DOHH2 (cell line): ENCODE results near the gene LAMB3.

ENCODE experiments used
- H3F3A ChIP-seq: fragments of 200-600 bp; sonication (generic), shearing (Covaris generic); 2 replicates; pipeline ENCODE4 v1.6.0; 2016; ENCODE audit warnings: antibody characterized with exemption, mild to moderate bottlenecking; ENCODE audit not compliant: control insufficient read depth, insufficient read depth
- H3K27ac ChIP-seq: fragments of 200-600 bp; sonication (generic); 2 replicates; pipeline ENCODE4 v1.5.1; 2014; ENCODE audit warnings: low read depth, mild to moderate bottlenecking, low read length, moderate library complexity
- H3K27me3 ChIP-seq: fragments of 200-600 bp; sonication (generic); 2 replicates; pipeline ENCODE4 v1.6.1; 2014; ENCODE audit warnings: mild to moderate bottlenecking, low read length, mixed read lengths; ENCODE audit not compliant: control insufficient read depth
- H3K36me3 ChIP-seq: fragments of 200-600 bp; sonication (generic); 2 replicates; pipeline ENCODE4 v1.6.1; 2014; ENCODE audit warnings: mild to moderate bottlenecking, low read length, moderate library complexity, mixed read lengths; ENCODE audit not compliant: control insufficient read depth
- H3K4me1 ChIP-seq: fragments of 200-600 bp; sonication (generic); 2 replicates; pipeline ENCODE4 v1.6.1; 2014; ENCODE audit warnings: mild to moderate bottlenecking, low read length, mixed read lengths; ENCODE audit not compliant: control insufficient read depth
- H3K4me2 ChIP-seq: fragments of 200-600 bp; sonication (generic); 2 replicates; pipeline ENCODE4 v1.6.0; 2014; ENCODE audit warnings: mild to moderate bottlenecking, low read length, moderate library complexity
- H3K4me3 ChIP-seq: fragments of 200-600 bp; sonication (generic); 2 replicates; pipeline ENCODE4 v1.5.1; 2014; ENCODE audit warnings: mild to moderate bottlenecking, low read length, mixed read lengths
- H3K79me2 ChIP-seq: fragments of 200-600 bp; sonication (generic); 2 replicates; pipeline ENCODE4 v1.6.1; 2014; ENCODE audit warnings: mild to moderate bottlenecking, low read length, mixed read lengths; ENCODE audit not compliant: control insufficient read depth
- H3K9me2 ChIP-seq: fragments of 200-600 bp; sonication (generic); replicated peaks from 2 replicates; pipeline ENCODE4 v1.6.1; 2014; ENCODE audit warnings: mild to moderate bottlenecking, low read length, mixed read lengths; ENCODE audit not compliant: control insufficient read depth
- H3K9me3 ChIP-seq: fragments of 200-600 bp; sonication (generic); 2 replicates; pipeline ENCODE4 v1.6.1; 2014; ENCODE audit warnings: antibody characterized with exemption, low read length, mixed read lengths; ENCODE audit not compliant: control insufficient read depth, insufficient read depth
- H4K20me1 ChIP-seq: fragments of 200-600 bp; sonication (generic); 2 replicates; pipeline ENCODE4 v1.6.0; 2014; ENCODE audit warnings: low read depth, mild to moderate bottlenecking, antibody characterized with exemption, low read length, moderate library complexity; ENCODE audit not compliant: control insufficient read depth, insufficient read depth
- CTCF ChIP-seq: fragments of 200-600 bp; sonication (generic); IDR thresholded peaks from one replicate; pipeline ENCODE4 v1.5.1; 2014; ENCODE audit warnings: antibody characterized with exemption, mild to moderate bottlenecking, low read depth, low read length; ENCODE audit not compliant: poor library complexity, severe bottlenecking
- EZH2phosphoT487 ChIP-seq: fragments of 200-600 bp; sonication (generic); IDR thresholded peaks from 2 replicates; pipeline ENCODE4 v1.6.1; 2017; ENCODE audit warnings: borderline replicate concordance, mild to moderate bottlenecking, antibody characterized with exemption, low read length, moderate library complexity, mixed read lengths

LAMB3 gene

GRCh38 chr1:209587789-209588188, 64.4 kb downstream of the LAMB3 start:
- no peaks in the 10 kb centered on the region for H4K20me1 ChIP-seq
- no peaks in the 10 kb centered on the region for H3K79me2 ChIP-seq
- no peaks in the 10 kb centered on the region for H3K36me3 ChIP-seq
- H3K9me2 ChIP-seq: no peaks in the 10 kb centered on the region
- H3K4me1 ChIP-seq: no peaks in the 10 kb centered on the region
- no peak overlapping the region for H3K4me3 ChIP-seq
- no peaks in the 10 kb centered on the region for H3K9me3 ChIP-seq
- no peak overlapping the region for H3K4me2 ChIP-seq
- H3K27me3 ChIP-seq: no peaks in the 10 kb centered on the region
- H3F3A ChIP-seq: no peaks in the 10 kb centered on the region
- H3K27ac ChIP-seq: no peak overlapping the region
- TF ChIP-seq EZH2phosphoT487 (no peak), CTCF (no peak)

GRCh38 chr1:209586221-209586740, 65.9 kb downstream of the LAMB3 start:
- no peaks in the 10 kb centered on the region for H3K9me3 ChIP-seq
- H3K4me1 ChIP-seq: no peaks in the 10 kb centered on the region
- H3K4me2 ChIP-seq: no peak overlapping the region
- no peaks in the 10 kb centered on the region for H3K9me2 ChIP-seq
- no peaks in the 10 kb centered on the region for H3K36me3 ChIP-seq
- no peaks in the 10 kb centered on the region for H3F3A ChIP-seq
- no peak overlapping the region for H3K27ac ChIP-seq
- H3K79me2 ChIP-seq: no peaks in the 10 kb centered on the region
- peaks cover 3% of the 10 kb centered on the region for H3K27me3 ChIP-seq
- no peak for TF ChIP-seq CTCF
- no peak for TF ChIP-seq EZH2phosphoT487
- H3K4me3 ChIP-seq: no peak overlapping the region
- H4K20me1 ChIP-seq: no peaks in the 10 kb centered on the region

GRCh38 chr1:209585672-209586071, 66.6 kb downstream of the LAMB3 start:
- Histone ChIP-seq H3K4me2 (no peak overlapping the region), H3F3A (no peaks in the 10 kb centered on the region), H3K27me3 (peaks cover 3% of the 10 kb centered on the region), H3K9me2 (no peaks in the 10 kb centered on the region), H3K27ac (no peak overlapping the region), H3K4me1 (no peaks in the 10 kb centered on the region), H3K79me2 (no peaks in the 10 kb centered on the region), H3K4me3 (no peak overlapping the region), H4K20me1 (no peaks in the 10 kb centered on the region), H3K9me3 (no peaks in the 10 kb centered on the region), H3K36me3 (no peaks in the 10 kb centered on the region)
- TF ChIP-seq CTCF (no peak), EZH2phosphoT487 (no peak)
